ENCODE results near the gene SDK2.

Gene SDK2

DNA sequence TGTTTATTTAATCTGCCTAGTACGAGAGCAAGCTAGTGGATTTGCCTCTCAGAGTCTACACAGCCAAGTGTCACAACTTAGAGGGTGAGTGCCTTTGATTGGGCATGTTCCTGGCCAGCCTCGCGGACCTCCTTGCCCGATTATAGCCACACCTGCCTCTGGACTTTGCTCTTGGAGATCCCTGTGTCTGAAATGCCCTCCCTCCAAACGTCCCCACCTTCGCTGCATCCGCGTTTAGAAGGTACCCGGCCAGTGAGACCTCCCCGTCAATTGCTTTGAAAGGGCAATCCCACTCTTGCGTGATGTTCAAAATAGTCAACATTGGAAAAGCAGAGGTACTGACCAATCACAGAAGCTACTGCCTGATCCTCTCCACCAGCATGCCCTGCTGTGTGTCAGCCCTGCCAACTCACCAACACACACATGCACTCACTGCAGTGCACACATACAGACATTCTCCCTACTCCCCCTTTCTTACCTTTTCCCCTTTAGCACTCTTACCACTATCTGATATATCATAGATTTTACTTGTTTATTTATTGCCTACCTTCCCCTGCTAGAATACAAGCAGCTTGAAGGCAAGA is 6.5 kb upstream of the SDK2 start:
- no peak for DNase-seq

DNA sequence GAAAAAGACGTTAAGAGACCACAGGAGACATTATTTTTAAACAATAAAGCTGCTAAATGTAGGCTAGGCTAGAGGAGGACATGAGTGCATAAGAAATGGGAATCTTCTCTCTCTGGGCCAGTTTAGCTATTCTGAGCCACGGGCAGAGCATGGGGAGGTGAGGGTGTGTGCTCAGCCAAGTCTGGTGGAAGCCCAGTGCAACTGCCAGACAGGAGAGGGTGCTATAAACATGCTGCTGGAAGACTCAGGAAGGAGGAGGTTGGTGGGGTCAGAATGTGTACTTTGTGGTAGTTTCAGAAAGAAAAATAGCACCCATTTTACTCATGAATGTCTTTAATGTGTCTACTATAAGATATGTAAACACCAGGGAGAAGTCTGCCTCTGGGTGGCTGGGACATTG is 5.9 kb upstream of the SDK2 start:
- no peak for DNase-seq

DNA sequence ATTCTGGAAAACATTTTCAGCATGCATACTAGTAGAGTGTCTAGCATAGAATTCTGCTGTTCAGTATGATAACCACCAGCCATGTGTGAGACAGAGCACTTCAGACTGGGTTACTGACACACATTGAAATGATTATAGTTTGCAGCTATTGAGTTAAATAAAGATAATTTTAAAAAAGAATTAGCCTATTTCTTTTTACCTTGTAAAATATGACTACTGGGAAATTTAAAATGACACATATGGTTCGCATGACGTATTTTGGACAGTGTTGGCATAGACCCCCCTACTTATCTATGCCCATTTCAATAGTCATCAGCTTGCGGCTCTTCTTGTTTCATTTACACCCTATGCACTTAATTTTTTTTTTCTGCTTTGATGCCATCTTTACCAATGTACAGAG is 4.7 kb upstream of the SDK2 start:
- DNase-seq: no peak

DNA sequence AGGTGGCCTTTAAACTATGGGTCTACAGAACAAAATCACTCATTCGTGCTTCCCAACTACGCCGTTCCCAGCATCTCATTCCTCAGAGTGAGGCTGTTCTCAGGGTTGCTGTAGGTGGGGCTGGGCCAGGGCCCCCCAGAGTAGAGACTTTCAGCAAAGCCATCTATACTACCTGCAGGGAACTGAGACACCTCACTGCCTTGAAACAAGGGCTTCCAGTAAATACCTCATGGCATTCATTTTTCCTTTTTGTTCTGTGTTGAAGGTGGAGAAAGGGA is 4.2 kb upstream of the SDK2 start:
- no peak for DNase-seq

DNA sequence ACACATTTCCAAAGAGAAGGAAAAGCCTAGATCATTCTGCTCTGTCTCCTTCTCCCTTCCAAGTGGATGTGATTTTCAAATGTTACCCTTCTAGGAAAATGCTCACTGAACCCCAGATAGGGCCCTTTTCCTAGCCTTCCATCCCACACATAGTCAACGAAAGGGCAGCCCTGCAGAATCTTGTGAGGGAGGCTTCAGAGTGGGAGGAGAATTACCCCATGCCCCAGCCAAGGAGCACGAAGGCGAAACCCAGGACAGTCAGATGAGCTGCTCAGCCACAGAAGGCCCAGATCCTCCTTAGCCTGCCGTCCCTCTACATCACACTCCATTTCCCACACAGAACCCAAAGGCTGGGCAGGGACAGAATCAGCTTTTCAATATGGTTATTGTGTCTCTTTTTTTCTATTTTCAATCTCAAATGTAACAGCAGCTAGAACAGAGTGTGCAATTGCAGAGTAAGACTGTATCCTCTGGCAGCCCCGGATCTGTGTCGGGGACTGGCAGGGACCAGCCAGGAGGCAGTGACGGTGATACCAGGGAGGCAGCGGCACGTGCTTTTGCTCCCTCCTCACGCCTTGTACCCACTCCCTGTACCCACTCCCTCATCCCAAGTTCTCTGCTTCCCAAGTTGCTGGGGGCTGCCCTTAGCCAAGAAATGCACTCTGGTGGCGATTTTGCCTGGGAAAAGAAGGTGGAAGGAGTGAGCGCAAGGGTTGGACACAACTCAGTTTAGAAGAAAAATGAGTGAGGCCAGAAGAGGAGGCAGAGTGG is 3.7 kb upstream of the SDK2 start:
- no peak for DNase-seq

DNA sequence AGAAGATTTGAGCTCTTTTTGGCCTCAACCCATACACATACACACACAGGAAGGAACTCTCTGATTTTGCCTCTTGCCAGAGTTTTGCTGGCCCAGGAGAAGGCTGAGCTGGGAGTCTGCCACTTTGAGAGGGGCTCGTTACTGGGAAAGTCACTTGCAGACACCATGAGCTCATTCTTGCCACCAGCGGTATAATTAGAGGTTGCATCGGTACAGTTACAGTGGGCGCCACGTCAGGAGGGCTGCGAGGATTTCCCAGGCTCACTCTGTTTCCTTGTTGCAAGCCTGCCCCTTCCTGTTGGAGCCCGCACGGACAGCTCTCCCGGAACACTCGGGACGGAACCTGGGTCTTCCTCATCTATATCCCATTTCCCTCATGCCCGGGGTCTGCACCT is 3.1 kb upstream of the SDK2 start:
- DNase-seq: no peak

DNA sequence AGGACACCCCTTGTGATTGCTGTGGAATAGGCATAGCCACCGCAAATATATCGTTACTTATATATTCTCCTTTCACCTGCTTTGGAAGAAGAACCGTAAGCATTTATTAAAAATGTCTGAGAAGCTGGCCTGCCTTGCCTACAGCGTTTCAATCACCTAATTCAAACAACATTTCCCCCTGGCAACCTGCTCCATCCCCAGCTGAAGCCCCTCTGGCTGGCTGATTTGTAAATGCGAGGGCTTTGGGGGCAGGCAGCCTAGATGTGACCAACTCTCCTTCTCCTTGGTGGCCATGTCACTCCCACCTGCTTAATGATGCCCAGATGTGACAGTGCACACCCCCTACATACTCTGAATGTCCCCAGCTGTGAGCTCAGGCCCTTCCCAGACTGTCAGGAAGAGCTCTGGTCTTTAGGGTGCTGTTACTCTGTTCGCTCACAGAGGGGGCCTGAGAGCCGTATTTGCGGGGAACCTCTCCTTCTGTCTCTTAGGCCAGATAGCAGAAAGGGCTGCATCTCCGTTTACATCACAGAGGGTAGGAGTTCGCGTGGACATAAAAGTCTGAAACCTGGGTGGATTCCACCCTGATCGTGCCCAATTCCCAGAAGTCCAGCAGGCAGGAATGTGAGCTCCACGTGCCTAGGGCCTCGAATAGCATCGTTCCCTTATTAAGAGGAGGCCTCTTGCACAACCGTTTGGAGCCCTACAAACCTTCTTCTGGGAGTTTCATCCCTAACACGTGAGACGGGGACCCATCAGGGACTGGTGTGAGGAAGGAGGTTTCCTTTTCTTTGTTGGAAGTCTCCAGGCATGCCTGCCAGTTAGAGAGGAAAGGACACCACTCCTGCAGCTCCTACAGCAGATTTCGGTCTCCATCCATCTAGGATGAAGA is 2.4 kb upstream of the SDK2 start:
- no peak for DNase-seq

DNA sequence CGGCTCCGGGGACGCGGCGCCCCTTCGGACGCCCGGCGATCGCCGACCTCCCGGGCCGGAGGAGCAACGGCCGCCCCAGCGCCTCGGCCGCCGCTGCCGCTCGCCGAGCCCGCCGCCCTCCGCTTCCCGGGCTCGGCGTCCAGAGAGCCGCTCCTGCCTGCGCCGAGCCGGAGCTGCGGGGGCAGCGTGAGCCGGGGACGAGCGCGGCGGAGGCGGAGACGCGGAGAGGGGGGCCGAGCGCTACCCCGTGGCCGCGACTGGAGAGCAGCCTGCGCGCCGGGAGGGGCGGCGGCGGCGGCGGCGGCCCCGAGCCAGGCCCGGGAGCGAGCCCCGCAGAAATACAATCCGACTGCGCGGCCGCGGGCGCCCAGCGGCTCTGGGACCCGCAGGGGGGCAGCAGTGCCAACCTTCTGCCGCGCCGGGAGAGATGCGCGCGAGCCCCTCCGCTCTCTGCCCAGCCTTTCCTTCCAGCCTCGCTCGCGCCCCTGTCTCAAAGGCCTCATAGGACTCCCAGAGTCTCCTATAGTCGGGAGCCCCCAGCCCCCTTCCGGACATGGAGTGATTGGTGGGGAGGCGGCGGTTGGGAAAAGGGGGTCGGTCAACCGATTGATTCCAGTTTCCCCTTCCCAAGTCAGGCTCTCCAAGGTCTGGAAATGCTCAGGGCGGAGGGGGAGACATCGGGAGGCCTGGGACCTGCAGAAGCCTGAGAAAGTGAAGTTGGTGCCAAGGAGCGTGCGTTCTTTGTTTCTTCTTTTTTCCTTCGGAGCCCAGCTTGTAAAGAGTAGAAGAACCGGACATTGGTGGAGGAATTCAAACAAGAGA is 1.0 kb upstream of the SDK2 start:
- peak; percentile 17 for DNase-seq

DNA sequence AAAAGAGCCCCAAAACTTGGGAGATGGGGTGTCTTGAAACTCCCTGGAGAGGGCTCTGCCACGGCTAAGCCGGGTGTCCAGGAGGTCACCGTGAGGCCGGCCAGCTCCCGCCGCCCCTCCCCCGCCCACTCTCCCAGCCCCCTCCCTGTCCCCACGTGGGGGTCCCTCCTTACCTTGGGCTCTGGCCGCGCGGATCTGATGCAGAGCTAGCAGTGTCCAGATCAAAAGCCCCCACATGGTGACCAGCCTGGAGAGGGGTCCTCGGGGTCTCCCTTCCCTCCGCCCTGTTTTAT is 447 bp downstream of the SDK2 start:
- no peak for DNase-seq

DNA sequence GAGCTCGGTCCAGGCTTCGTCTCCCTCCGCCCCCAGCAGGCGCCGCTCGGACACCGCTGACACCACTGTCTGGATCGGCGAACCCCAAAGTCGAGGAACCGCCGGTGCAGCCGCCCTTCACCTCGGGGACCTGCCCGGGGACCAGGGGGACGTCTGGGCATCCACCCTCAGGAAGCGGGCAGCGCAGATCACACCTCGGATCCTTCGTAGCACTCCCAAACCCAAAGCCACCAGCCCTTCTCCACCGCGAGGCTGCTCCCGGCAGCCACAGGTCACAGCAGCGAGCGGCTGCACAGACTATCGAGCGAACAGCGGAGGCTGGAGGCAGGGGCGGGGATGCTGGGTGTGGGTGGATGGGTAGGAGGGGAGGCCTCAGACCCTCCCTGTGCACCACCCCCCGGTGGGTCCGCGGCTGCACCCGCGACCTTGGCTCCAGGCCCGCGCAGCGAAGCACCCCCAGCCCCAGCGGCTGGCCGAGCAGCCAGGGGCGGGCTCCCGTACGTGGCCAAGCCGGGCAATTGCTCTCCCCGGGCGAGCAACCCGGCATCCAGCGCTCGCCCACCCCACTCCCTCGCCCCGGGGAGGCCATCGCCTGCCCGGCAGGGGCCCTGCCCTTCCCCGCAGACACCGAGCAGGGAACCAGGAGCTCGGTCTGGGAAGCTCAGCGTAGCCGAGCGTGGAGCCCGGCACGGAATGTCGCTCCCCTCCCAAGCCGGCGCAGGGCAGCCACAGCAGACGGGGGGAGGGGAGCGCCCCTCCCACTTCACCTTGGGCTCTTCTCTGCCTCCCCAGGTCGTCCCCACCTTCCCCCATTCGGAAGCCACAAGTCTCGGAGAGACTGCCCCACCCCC is 1.0 kb downstream of the SDK2 start:
- DNase-seq: peak; percentile 15

DNA sequence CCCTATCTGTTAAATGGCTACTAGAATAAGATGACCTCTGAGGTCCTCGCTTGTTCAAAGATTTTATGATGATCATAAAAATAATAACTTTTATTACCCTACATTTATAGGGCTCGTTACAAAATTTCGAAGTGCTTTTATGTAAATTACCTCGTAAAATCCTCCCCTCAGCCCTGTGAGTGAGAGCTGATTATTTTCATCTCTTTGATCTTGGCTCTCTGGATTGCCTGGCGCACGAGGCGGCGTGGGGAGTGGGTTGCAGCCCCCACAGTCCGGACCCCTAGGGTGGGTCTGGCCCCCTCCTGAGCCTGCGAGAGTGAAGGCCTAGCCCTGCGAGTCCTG is 1.6 kb downstream of the SDK2 start:
- DNase-seq: no peak

DNA sequence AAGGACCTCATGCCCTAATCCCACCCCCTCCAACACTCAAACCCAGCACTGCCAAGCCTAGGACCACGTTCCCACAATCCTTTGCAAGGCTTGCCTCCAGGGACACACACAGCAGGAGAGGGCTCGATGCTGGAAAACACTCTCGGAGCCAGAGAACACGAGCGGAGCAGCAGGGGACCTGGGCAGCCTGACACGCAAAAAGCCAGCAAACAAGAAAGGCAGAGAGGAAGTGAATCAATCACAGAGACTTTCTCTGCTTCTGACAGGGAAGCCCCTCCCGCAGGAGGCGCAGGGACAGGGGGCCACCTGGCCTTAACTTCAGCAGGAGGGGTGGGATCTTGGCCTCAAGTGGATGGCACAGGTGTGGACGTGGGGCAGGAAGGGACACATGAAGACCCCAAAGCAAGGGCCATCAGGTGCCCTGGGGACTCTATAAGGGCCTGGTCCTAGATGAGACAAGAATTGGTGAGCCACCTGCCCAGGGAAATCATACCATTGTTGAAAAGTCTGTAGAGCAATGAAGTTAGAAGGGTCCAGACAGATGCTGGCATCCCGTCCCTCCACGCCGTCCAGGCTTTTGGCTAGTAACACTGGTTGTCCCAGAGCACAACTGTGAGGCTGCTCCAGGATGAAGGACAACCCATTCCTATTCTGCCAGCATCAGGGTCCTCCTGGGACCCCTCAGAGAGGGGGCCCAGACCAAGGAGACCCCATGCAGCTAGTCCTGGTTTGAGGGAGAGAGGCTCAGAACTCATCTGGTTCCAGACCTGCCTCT is 2.2 kb downstream of the SDK2 start:
- DNase-seq: no peak

DNA sequence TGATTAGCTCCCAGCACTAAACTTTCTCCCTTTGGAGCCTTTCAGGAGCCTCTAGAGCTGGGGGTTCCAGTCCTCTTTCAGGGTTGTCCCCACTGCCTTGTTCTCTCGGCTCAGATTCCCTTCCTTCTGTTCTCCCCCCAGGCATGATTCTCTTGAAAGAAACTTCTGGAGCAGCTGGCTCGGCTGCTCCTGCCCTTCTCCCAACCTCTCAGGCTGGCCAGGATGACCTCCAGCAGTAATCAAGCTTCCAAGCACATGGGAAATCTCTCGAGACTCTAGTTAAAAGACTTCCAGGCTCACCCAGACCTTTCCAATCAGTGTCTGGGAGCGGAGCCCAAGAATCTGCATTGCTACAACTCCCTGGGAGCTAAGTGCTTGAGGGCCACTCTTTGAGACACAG is 3.6 kb downstream of the SDK2 start:
- no peak for DNase-seq

DNA sequence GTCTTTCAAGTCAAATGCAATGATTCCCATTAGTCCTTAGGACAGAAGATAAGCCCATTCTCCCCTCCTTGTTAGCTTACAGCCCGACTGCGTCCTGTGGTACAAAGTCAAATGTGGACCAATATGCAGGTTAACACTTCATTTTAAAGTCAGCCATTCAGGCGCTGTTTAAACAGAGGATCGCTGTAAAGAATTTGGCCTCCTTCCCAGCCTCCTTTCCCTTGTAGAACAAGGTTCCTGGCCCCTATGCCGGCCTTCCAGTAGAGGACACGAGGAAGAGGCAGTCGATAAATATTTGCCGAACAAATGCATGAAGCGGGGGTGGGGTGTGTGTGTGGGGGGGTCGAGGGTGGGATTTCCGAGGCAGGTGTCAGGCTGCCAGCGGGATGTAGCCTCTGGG is 4.3 kb downstream of the SDK2 start:
- DNase-seq: no peak

DNA sequence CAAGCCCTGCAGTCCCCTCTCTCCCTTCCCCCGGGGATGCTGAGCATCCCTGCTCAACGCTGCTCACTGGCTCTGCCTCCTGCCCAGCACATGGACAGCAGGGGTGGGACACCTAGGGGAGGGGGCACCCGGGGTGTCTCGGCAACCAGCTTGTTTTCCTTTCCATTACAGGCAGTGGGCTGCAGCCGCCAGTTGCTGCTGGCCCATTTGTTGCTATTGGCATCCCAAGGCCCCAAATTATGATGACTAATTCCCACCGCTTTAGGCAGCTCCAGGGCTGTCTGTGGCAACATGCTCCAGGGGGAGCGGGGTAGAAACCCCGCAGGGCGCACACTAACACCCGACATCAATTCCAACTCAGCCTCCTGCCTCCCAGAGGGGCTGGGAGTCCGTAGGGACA is 4.9 kb downstream of the SDK2 start:
- DNase-seq: no peak

DNA sequence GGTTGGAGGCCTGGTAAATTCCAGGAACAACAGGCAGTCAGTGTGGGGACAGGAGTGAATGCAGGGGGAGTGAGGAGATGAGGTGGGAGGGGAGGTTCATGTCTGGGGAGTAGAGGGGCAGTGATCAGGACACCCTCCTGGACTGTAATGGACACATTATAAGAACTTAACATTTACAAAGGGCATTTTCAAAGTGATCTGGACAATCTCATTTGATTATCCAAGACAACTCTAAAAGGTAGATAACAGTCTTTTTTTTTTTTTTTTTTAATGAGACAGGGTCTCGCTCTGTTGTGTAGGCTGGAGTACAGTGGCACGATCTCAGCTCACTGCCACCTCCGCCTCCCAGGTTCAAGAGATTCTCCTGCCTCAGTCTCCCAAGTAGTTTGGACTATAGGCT is 5.7 kb downstream of the SDK2 start:
- no peak for DNase-seq

DNA sequence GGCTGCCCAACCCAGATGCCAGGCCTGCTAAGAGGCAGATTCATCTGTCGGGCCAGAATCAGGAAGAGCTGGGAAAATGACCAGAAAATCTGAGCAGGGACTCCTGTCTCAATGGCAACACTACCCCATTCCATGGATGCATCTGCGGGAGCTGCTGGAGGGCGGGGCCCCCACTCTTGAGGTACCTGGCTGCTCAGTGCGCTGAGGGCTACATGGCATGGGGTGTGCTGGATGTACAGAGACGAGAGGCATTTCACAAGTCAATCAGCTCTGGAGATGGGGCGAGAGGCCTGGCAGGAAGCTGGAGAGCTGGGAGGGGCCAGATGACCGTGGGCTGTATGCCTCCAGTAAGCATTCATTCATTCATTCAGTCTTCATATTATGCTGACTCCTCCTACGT is 6.4 kb downstream of the SDK2 start:
- DNase-seq: no peak

DNA sequence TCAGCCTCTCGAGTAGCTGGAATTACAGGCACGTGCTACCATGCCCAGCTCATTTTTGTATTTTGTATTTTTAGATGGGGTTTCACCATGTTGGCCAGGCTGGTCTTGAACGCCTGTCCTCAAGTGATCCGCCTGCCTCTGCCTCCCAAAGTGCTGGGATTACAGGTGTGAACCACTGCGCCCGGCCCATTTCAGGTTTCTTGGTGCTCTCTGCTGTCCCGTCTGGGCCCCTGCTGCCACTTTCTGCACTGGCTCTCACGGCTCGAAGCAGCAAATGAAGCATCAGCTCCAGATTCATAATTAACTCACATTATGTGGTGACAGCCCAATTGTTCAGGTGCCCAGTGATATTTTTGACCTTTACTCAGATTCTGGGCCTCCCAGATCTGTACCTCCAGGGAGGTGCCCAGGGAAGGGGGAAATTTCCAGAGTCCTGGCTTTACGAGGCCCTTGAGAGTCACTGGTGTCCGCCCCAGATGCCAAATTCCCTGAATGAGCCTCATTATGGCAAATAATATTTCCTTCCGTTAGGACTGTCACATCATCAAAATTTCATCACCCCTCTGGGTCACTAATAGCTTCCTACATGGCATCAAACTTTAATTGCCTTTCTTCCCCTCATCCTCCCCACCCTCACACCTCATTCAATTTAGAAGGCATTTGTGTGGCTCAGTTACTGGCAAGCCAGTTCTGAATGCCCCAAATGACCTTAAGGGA is 9.0 kb downstream of the SDK2 start:
- no peak for DNase-seq

DNA sequence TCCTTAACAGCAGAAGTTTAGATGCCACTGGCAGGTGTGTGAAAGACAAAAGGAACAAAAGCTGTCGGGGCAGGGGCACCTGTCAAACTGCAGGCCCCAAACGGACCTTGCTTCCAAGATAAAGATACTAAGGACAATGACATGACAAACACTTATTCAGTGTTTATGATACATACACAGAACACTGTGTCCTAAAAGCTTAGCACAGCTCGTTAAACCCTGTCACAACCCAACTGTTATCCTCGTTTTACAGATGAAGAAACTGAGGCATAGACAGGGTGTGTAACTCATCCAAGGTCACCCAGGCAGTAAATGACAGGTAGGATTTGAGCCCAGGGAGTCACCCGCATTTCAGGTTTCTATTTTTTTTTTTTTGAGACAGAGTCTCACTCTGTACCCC is 9.6 kb downstream of the SDK2 start:
- no peak for DNase-seq

DNA sequence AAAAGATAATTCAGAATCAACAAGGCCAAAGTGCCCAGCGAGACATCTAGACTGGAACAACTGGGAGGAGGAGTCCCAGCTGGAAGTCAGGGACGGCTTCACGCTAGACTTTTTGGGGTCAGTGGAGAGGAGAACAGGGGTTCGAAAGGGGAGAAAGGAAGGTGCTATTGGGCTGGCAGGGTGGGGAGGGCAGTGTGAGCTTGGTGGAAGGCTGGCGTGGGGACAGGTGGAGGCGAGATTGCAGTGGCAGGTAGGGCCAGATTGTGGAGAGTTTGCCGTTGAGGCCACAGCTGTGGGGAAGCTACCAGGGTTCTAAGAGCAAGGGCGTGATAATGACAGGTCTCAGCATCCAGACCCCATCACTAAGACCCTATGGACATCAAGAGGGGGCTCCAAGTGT is 10.5 kb downstream of the SDK2 start:
- DNase-seq: no peak

DNA sequence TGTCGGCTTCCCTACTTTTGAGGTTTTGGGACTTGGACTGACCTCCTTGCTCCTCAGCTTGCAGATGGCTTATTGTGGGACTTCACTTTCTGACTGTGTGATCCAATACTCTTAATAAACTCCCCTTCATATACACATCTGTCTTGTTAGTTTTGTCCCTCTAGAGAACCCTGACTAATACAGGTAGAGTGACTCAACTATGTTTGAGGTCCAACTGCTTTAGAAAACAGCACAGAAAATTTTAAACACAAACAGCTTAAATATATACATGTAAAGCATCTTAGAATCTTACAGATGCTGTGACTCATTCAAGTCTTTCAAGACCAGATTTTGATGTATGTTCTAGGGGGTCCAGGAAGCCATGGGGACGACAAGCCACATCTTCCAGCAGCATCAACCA is 11.7 kb downstream of the SDK2 start:
- DNase-seq: no peak
